HG03575 (cell line): ENCODE measurements around the gene KLHL18.
"Not testable (repeated sequence)": the region's sequence is repeated elsewhere in the genome, so short reads cannot be mapped to it uniquely, and the experiment has no call there.

ENCODE experiments used
- ATAC-seq: cut with Tn5 transposase; IDR thresholded peaks from one replicate; pipeline ENCODE4 v1.9.1; 2021; ENCODE audit not compliant: unreplicated experiment, insufficient number of reproducible peaks, low FRiP score; ENCODE audit errors: extremely low read depth

Gene KLHL18

GRCh38 chr3:47301456-47301855 lies 18.7 kb downstream of the KLHL18 start:
- no peak for ATAC-seq

DNA sequence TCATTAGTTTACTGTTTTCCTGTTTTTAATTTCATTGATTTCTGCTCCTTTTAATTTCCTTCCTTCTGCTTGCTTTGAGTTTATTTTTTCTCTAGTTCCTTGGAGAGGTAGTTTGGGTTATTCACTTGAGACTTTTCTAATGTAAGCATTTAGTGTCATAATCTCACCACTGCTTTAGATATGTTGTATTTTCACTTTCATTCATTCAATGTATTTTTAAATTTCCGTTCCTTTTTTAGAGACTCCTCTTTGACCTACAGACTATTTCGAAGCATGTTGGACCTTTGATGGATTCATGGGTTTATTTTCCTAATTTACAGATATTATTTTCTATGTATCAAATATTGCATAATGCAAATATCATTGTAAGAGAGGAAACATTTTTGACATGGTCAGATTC lies 23.3 kb downstream of the KLHL18 start:
- no peak for ATAC-seq

GRCh38 chr3:47309231-47309630 lies 26.5 kb downstream of the KLHL18 start:
- not testable (repeated sequence) for ATAC-seq

GRCh38 chr3:47310391-47310790 lies 27.6 kb downstream of the KLHL18 start:
- ATAC-seq: no peak

DNA sequence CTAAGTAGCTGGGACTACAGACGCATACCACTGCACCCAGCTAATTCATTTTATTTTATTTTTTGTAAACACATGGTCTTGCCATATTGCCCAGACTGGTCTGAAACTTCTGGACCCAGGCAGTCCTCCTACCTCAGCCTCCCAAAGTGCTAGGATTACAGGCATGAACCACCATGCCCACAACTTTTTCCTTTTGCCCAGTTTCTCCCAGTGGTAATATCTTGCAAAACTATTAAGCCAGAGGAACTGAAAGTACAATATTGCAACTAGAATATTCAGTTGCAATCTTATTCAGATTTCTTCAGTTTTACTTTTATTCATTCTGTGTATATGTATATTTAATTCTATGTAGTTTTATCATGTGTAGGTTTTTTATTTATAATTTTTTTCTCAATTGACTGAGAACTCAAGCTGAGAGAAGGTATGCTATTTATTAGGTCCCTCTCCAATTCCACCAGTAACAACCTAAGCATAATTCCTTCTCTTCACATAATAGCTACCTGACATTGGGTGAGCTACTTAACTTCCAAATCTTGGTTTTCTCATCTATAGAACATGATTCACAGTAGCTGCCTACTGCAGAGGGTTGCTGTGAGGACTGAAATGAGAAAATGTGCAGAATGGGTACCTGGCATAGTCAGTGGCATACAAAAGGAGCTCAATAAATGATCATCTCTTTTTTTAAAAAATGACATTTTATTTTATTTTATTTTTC lies 30.8 kb downstream of the KLHL18 start:
- no peak for ATAC-seq

- no peak for ATAC-seq
These were observed 31.5 kb downstream of the KLHL18 start for GRCh38 chr3:47314056-47314764.

GRCh38 chr3:47315069-47315647 lies 32.4 kb downstream of the KLHL18 start:
- ATAC-seq: no peak

GRCh38 chr3:47316151-47316550 lies 33.4 kb downstream of the KLHL18 start:
- ATAC-seq: not testable (repeated sequence)

GRCh38 chr3:47318916-47319315 lies 36.2 kb downstream of the KLHL18 start:
- ATAC-seq: no peak

DNA sequence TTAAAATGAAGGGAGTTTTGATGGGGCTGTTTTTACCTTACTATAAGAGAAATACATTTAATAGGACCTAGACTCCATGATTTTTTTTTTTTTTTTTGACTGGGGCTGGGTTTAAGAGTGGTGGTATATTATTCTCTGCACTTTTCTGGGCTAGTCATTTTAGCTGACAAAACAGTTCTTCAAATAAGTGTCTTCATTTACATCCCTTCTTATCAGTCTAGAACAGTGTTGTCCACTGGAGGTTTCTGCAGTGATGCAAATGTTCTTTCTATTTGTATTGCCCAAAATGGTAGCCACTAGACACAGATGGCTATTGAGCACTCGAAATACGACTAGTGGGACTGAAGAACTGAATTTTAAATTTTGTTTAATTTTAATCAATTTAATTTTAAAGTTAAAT lies 37.2 kb downstream of the KLHL18 start:
- ATAC-seq: no peak

DNA sequence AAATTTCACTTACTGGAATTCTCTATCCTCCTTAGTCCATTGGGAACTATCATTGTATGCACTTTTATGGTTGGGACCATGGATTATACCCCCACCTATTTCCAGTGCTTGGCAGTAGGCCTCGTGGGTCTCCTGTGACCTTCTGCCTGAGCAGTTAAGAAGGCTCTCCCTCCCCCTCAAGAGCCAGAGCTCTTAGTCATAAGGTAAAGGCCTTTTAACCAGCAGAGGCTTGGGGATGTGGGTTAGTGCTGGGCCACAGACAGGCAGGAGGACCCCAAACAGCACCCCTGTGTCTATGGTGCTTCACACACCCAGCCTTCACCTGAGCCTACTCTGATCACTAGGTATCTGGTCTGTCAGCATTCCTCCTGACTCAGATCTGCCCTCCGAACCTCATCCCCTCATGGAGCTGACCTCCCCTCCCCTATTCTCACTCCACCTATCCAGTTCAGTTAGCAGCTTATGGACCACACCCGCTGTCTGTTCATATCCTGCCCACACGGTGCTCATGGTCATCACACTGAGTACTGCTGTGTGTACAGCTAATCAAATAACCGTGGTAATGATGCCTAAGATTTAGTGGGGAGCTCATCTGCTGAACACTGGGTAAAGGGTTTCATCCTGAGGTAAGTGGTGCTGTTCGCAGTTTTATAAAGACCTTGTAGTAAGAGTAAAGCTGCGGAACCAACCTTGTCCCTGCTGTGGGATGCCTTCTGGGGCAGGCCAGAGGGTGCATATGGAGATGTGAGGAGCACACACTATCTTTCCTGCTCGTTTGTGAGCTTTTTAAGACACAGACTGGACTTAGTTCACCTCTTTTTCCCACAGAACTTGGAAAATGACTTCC lies 40.9 kb downstream of the KLHL18 start:
- no peak for ATAC-seq

- ATAC-seq: no peak
These were observed 41.6 kb downstream of the KLHL18 start for GRCh38 chr3:47324278-47324865.

- no peak for ATAC-seq
These were observed 51.2 kb downstream of the KLHL18 start for GRCh38 chr3:47333907-47334306.

- ATAC-seq: no peak
These were observed 54.9 kb downstream of the KLHL18 start for GRCh38 chr3:47337656-47338055.

DNA sequence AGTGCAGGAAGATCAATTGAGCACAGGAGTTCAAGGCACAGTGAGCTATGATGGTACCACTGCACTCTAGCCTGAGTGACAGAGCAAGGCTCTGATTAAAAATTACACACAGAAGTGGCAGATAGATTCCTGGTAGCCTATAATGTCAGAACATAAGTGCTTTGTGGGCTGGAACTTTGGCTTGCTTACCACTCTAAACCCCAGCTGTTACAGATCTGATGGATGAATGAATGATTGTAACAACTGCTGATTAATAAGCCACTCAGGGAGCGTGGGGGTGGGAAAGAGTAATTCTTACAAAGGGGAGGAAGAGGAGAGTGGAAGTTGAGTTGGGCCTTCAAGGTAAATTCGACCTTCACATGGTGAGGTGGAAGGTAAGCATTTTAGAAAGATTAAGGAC lies 57.2 kb downstream of the KLHL18 start:
- ATAC-seq: no peak

- no peak for ATAC-seq
These were observed 58.1 kb downstream of the KLHL18 start for GRCh38 chr3:47340866-47341265.

DNA sequence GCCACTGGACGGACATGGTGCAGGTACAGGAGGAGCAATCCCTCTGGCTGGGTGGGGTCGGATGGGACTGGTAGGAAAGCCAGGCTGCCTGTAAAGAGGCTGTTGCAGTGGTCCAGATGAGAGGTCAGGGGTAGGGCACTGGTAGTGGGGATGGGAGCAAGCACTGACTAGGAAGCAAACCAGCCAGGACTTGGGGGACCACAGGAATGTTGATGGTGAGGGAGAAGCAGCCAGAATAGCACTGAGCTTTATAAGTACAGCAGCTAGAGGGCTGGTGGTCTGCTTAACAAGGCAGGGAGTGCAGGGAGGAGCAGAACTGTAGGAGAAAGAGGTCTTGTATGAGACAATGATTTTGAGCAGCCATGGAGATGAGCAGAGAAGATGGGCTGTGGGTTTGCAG lies 59.4 kb downstream of the KLHL18 start:
- ATAC-seq: no peak

GRCh38 chr3:47342812-47343211 lies 60.1 kb downstream of the KLHL18 start:
- no peak for ATAC-seq

GRCh38 chr3:47343471-47343971 lies 60.8 kb downstream of the KLHL18 start:
- no peak for ATAC-seq
